ENCODE measurements around the gene CTAGE6.
"Not testable (repeated sequence)": the region's sequence is repeated elsewhere in the genome, so short reads cannot be mapped to it uniquely, and the experiment has no call there.

Gene CTAGE6

DNA sequence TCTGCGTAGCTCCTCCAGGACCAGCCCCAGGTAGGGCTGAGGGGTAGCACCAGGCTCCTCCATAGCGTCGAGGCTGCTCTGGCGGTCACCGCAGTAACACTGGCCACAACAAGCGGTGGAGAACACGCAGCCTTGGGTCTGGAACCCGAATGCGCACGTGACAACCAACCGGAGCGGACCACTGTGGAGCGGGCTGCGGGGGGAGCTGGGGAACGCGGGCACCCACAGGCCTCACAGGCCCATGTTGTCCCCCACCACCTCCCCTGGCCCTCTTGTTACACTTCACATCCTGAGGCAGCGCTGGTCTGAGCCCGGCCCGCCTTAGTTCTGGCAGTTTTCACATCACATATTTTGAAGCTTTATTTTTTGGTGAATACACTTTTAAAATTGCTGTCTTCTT is at the start of gene CTAGE6:
Gene CTAGE6, minus strand, starts transcription at position 101 of the 400 bp plus-strand sequence. Its CDS starts 38 bp downstream, at position 63.
- DNase-seq, result not testable (repeated sequence)

DNA sequence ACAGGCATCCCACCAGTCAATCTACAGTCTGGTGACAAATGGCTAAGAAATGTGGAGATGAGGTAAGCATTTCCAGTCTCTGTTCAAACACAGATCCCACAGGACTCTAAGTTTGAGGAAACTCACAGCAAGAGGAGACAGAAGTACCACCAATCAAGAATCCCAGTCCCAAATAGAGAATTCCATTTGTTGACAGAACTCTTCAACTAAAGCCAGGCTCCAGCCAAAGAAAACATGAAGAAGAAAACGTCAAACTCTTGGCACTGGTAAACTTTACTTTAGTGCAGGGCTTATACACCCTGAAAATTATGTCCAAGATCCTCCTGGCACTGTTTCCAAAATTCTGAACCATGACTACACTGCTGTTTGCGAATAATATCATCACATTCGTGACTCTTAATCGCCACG is 49.2 kb upstream of the CTAGE6 start:
- DNase-seq, result not testable (repeated sequence)

- not testable (repeated sequence) for DNase-seq
Measured at GRCh38 chr7:143797896-143798290, 40.4 kb upstream of the CTAGE6 start.

- DNase-seq, result not testable (repeated sequence)
Measured at GRCh38 chr7:143797119-143797895, 39.8 kb upstream of the CTAGE6 start.

DNA sequence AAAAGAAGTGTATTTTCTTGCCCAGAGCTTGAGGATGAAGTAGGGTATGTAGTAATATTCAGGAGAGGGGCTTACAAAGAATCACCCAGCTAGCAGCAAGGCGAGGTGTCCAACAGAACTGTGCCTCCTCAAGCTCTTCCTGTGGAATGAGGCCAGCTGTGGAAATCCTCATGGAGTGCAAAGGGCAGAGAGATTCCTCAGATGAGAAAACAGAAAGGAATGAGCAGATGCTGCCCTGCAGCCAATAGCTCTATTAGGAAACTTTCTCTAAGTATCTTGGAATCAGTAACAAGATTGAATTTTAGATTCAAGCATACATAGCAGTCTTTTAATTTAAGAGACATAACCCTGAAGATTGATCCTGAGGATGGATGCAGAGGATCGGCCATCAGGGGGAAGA is 38.2 kb upstream of the CTAGE6 start:
- not testable (repeated sequence) for DNase-seq

DNA sequence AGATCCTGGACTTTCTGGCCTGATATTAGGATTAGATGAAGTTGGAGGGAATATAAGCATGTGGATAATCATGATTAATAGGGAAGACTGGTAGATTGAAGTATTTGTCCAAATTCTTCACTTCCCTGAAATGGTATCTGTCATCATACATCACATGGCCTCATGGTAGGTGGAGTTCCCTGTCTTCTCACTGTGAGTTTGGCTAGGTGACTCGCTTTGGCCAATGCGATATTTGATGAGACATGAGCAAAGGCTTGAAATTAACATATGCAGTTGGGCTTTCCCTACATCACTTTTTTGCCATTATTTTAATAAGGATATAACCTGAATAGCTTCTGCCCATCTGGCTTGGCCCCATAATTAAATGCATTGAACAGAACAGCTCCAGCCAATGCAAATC is 35.1 kb upstream of the CTAGE6 start:
- DNase-seq, result not testable (repeated sequence)

- DNase-seq, result not testable (repeated sequence)
Measured at GRCh38 chr7:143785415-143786182, 28.1 kb upstream of the CTAGE6 start.

GRCh38 chr7:143779591-143779990 is 22.1 kb upstream of the CTAGE6 start:
- not testable (repeated sequence) for DNase-seq

DNA sequence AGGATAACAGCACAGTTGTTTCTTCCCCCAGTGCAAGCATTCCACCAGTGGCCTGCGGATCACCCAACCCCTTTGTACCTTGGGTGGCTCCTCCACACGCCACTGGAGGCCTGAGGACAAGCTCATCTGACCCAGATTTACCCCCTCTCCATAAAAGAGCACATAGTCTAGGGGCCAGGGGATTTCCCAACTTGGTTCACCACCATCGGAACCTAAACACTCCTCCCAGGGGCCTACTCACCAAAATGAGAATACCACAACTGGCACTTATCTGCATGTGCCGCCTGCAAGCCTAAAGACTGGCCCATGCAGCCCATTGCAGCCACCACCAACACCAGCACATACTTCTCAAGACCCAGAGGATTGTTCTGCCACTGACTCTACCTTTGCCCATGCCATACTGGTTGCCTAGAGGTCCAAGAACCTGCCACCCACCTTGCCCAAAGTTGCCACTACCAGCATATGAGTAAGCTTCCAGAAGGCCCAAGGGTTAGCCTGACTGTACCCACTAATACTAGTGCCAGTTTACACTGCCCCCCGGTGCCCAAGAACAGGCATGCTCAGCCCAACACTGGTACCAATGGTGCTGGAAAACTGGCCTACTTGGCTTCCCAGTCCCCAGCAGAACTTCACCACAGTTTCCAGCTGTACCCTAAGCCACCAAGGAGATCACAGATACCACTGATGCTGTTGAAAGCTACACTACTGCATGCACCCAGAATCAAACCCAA is 15.4 kb upstream of the CTAGE6 start:
- DNase-seq, result not testable (repeated sequence)

DNA sequence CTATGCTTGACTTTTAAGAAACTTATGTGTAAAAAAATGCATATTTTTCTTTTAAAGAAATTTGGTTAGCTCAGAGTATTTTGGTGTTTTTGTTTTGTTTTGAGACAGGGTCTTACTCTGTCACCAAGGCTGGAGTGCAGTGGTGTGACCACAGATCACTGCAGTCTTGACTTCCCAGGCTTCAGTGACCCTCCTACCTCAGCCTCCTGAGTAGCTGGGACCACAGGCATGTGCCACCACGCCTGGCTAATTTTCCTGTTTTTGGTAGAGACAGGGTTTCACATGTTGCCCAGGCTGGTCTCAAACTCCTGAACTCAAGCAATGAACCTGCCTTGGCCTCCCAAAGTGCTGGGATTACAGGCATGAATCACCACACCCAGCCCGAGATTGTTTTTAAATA is 10.0 kb upstream of the CTAGE6 start:
- not testable (repeated sequence) for DNase-seq

DNA sequence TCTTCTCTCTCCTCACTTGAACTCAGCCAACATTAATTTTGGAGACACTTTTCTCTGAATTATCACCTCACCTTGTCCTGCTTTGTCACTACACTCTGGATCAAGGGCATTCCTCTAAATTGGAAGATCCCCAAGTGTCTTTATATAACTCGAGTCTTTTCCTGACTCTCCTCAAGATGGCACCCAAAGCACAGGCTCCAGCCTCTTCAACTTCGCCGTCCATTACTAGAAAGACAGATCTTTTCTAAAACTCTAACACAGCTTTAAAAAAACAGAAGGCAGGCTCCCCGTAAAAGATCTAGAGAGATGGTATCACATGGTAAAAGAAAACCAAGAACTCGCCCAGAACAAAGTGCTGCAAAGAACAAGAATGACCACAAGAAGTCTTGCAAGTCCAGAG is 8.2 kb upstream of the CTAGE6 start:
- DNase-seq, result not testable (repeated sequence)

DNA sequence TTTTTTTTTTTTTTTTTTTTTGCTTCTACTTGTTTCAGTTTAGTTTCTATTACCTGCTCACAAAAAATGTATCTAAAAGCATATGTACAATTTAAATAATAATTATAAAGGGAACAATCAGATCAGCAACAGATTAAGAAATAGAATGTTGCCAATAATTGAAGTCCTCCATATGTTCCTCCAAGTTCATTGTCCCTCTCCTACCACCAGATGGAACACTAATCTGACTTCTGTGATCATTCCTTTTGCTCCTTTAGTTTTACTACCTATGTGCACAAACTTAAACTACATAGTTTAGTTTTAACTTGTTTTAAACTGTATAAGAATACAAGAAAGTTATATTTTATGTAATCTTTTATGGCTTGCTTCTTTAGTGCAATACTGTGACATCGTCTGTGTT is 5.6 kb upstream of the CTAGE6 start:
- not testable (repeated sequence) for DNase-seq

DNA sequence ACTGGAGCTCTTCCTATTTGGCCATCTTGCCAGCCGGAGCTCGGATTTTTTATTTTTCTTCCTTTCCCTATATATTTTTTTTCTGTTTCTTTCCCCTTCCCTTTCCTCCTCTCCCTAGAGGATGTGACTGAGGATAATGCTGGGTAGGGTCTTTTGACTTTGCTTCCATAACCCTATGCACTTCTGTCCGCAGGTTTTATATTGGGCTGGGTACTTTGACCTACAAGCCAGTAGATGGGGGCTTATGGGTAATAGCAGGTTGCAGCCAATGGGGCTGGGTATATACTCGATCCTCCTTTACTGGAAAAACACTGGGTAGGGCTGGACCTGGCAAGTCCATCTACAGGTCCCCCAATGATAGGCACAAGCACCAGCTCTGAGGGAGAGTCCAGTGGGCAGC is 12.2 kb downstream of the CTAGE6 start:
- not testable (repeated sequence) for DNase-seq

DNA sequence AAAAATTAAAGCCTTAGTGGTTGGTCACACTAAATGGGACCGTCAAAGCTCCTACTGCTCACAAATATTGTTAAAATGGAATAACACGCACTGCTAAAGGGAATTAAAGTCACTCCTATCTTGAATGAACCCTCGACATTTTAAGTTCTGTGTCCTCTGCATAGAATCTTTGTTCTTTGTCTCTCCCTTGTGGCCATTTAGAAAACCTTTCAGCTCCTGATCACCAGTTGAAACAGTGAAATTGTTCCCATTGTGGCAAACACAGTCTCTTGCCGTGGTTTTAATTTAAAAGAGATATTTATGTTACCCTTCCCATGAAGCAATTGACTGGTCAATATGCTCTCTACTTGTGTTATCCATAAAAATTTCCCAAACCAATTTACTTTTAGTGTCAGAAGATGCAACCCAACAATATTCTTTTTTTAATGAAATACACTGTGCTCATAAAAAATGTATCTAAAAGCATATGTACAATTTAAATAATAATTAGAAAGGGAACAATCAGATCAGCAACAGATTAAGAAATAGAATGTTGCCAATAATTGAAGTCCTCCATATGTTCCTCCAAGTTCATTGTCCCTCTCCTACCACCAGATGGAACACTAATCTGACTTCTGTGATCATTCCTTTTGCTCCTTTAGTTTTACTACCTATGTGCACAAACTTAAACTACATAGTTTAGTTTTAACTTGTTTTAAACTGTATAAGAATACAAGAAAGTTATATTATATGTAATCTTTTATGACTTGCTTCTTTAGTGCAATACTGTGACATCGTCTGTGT is 20.3 kb downstream of the CTAGE6 start:
- DNase-seq, result peak; percentile 41

DNA sequence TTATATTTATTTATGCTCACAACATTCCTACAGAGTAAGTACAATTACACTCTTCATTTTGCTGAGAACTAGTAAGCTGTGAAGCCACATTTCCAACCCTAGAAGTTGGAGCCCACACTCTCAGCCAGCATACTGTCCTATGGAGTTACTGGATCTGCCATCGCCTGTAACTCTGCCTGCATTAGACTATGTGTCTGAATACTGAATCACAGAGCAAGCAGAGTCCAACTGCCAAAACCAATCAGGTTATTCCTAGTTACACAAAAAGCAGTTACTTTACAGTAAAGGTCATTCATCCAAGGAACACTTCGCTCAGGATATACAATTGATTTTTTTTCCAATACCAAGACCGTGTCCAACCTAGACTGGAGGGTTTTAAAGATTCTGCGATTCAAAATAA is 21.5 kb downstream of the CTAGE6 start:
- no peak for DNase-seq

- DNase-seq, result peak; percentile 9
Measured at GRCh38 chr7:143733876-143734275, 23.6 kb downstream of the CTAGE6 start.

- DNase-seq, result no peak
Measured at GRCh38 chr7:143728333-143728862, 29.1 kb downstream of the CTAGE6 start.

GRCh38 chr7:143727561-143727960 is 29.9 kb downstream of the CTAGE6 start:
- DNase-seq, result not testable (repeated sequence)

DNA sequence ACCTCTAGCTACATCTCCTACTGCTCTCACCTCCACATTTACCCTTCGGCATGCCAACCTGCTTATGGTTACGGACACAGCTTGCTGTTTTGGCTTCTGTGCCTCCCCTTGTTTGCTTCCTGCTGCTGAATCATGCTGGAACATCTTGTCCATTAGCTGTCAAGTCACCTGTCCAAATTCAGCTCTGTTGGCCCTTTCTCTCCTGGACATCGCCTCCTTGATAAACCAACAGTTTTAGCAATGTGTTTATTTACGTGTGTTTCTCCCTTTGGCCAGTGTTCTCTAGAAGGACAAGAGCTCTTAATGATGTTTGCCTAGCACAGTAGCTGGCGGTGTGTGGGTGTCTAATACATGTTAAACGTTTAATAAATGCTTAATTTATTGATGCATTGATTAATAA is 31.4 kb downstream of the CTAGE6 start:
- not testable (repeated sequence) for DNase-seq

GRCh38 chr7:143720335-143720734 is 37.2 kb downstream of the CTAGE6 start:
- DNase-seq, result not testable (repeated sequence)

- DNase-seq, result not testable (repeated sequence)
Measured at GRCh38 chr7:143715543-143716193, 41.8 kb downstream of the CTAGE6 start.
